Thyroid gland (tissue), 4 donors: Measurements from ENCODE around the gene DCP1B.

Experiments used
- CTCF ChIP-seq, 6 experiments: fragments of 200-600 bp in 3 of 6; fragments of 450-650 bp in 3 of 6; sonication (generic) in 3 of 6; IDR thresholded peaks; one replicate each; pipeline ENCODE4 v1.5.1; 2016 to 2019; ENCODE audit warnings: antibody characterized with exemption in 6 of 6, mild to moderate bottlenecking in 2 of 6, inconsistent platforms in 1 of 6, moderate library complexity in 1 of 6
- POLR2A ChIP-seq, 2 donors: fragments of 450-650 bp; IDR thresholded peaks; one replicate each; pipeline ENCODE4 v1.6.1; 2017; ENCODE audit warnings: antibody characterized with exemption in 2 of 2, mild to moderate bottlenecking in 2 of 2, moderate library complexity in 1 of 2

GRCh38 chr12:2029851-2030250, 25.6 kb upstream of the DCP1B start:
- TF ChIP-seq CTCF (IDR thresholded peaks at IDR 0.05) = no peak
- no peak for TF ChIP-seq POLR2A (IDR thresholded peaks at IDR 0.05)
